GM12801 (cell line): ENCODE measurements around the gene SMPDL3A.

ENCODE experiments used
- TF ChIP-seq, protein P1 (sequence below): IDR thresholded peaks from one replicate; pipeline ENCODE4 v1.5.1; 2011; ENCODE audit warnings: control low read depth; ENCODE audit not compliant: insufficient read length; ENCODE audit errors: extremely low read depth

The SMPDL3A gene

DNA sequence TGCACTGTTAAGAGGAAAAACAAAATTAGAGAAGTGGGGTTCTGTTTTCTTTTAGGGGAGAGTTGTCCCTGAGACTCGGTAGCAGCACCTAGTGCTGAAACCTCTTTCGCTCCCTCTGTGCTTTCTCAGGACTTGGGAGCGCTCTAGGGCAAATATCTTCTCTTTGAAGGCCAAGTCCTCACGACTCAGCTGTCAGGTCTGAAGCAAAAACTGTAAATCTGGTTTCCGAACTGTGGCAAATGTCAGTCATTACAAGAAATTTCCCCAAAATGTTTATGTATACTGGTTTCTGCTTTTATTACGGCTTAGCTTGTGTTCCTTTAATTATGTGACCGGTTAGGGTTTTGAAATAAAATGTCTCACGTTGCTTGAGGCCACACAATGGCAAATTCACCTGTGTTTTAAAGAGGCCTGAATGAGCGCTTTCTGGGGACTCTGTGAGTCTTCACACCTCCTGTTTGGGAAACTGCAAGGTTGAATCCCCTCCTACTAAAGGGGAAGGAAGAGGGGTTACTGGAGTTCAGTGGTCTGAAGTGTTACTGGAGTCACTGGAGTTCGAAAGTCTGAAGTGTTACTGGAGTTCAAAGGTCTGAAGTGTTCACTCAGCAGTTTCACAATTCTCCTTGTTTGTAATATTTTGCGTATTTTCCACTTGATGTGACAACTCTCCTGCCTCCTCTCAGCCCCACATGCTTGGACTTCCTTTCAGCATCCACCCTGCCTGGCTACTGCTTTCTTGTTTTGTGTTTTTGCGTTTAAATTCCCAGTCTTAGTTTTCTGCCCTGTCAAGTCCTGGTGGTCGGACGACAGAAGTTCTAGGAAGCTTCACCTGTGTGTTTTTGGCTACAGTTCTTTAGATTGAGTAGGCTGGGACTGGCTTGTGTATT is 1.6 kb downstream of the SMPDL3A start:
- TF ChIP-seq, protein P1, sequence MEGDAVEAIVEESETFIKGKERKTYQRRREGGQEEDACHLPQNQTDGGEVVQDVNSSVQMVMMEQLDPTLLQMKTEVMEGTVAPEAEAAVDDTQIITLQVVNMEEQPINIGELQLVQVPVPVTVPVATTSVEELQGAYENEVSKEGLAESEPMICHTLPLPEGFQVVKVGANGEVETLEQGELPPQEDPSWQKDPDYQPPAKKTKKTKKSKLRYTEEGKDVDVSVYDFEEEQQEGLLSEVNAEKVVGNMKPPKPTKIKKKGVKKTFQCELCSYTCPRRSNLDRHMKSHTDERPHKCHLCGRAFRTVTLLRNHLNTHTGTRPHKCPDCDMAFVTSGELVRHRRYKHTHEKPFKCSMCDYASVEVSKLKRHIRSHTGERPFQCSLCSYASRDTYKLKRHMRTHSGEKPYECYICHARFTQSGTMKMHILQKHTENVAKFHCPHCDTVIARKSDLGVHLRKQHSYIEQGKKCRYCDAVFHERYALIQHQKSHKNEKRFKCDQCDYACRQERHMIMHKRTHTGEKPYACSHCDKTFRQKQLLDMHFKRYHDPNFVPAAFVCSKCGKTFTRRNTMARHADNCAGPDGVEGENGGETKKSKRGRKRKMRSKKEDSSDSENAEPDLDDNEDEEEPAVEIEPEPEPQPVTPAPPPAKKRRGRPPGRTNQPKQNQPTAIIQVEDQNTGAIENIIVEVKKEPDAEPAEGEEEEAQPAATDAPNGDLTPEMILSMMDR: no peak

DNA sequence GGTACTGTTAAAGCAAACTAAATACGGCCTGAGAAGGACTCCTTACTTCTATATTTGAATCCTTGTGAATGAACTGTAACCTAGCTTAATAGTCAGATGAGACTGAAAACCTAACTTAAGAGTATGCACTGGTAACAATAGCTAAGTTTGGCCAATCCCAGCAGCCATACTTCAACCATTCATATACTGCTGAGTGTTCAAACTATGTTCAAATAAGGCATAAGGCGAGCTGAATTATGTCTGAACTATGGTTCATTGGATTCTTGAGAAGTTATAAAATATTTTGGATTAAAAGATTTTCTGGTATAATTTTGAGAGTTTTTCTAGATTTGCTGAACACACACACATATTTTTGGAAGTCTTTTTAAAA is 2.2 kb downstream of the SMPDL3A start:
- TF ChIP-seq, protein P1: no peak

- TF ChIP-seq, protein P1: no peak
These were observed 3.7 kb downstream of the SMPDL3A start for GRCh38 chr6:122792766-122793165.

GRCh38 chr6:122797537-122797936 is 8.5 kb downstream of the SMPDL3A start:
- TF ChIP-seq, protein P1: no peak

- TF ChIP-seq, protein P1: no peak
These were observed 9.1 kb downstream of the SMPDL3A start for GRCh38 chr6:122798099-122798641.

DNA sequence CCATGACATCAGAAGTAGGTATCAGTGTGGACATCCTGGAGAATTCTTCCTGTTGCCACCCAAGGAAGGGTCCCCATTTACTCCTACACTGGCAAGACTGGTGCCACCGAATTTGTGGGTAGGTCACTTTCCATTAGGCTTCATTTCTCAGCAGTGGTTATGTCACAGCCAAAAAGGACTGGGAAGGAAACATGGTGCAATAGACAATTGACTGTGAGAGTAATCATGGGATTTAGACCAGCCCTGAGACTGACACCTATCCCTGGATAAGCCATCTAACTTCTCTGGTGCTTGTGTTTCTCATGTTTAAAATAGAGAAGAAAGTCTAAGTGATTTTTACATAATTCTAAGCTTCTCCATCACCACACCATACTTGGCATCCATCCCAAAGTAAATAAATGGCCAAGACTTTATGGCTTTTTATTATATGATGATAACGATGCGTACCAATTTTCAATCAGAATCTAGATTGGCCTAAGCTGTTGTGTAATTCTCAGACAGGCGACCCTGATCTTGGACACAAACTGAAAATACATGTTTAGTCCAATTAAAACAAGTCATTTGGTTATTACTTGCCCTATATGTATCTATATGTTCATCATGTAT is 10.2 kb downstream of the SMPDL3A start:
- TF ChIP-seq, protein P1: no peak

DNA sequence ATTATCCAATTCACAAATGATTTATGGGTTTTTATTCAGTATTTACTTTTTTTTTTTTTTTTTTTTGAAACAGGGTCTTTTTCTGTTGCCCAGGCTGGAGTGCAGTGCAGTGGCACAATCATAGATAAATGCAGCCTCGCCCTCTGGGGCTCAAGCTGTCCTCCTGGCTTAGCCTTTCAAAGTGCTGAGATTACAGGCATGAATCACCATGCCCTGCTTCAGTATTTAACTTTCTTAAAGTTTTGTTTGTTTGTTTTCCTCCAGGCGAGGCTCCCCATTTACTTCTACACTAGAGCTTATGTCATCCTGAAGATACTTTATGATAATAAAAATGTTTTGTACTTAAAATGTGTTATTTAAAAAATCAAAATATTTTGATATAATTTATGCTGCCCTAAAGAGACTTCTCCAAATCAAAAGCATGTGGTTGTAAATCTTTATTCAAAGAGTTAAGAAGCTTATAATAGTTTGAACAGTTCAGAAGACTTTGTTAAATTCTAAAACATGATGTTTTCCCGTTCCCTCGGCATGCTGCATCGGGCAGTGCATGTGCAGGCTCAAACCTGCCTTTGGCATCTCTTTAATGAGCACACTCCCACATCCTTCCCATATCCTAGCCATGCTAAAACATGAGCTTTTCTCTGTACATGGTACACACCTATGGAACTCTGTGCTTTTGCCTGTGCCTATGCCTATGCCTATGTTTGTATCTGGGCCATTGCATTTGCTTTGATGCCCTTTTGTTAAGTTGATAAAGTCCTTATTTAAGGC is 11.0 kb downstream of the SMPDL3A start:
- TF ChIP-seq, protein P1: no peak
